Stomach (tissue), 9 donors: ENCODE measurements around the gene ETNPPL. TPM values are rescaled to one million over a fixed set of nuclear protein-coding genes. Genes with fewer than 3 reads are reported as not detected.

Experiments
- DNase-seq, 2 donors: peaks; one replicate each; pipeline versions ENCODE4 v3.0.0 to v3.0.0-alpha.2; 2013 to 2019
- H3K27ac ChIP-seq, 5 donors: fragments of 200-600 bp in 4 of 5; sonication (generic) in 4 of 5; one replicate each; pipeline ENCODE4 v1.5.1; 2013 to 2019; ENCODE audit warnings: mild to moderate bottlenecking in 1 of 5, moderate library complexity in 1 of 5
- H3K27me3 ChIP-seq, 3 donors: fragments of 200-600 bp; sonication (generic); one replicate each; pipeline ENCODE4 v1.5.1; 2017 to 2019; ENCODE audit warnings: mixed run types in 1 of 3
- H3K36me3 ChIP-seq, 4 donors: fragments of 200-600 bp; sonication (generic); 1 replicate in 3 of 4; 2 replicates in 1 of 4; pipeline ENCODE4 v1.5.1; 2016 to 2019
- H3K4me1 ChIP-seq, 4 donors: fragments of 200-600 bp; sonication (generic); one replicate each; pipeline ENCODE4 v1.5.1; 2016 to 2019
- H3K4me3 ChIP-seq, 4 donors: fragments of 200-600 bp; sonication (generic) in 3 of 4; one replicate each; pipeline ENCODE4 v1.5.1; 2016 to 2019; ENCODE audit warnings: mild to moderate bottlenecking in 1 of 4
- H3K9me3 ChIP-seq, 4 donors: fragments of 200-600 bp; sonication (generic); one replicate each; pipeline ENCODE4 v1.5.1; 2016 to 2019
- EP300 ChIP-seq: sonication (generic); formaldehyde crosslinking; IDR thresholded peaks from one replicate; pipeline ENCODE4 v1.6.1; 2017; ENCODE audit warnings: antibody characterized with exemption
- POLR2A ChIP-seq, 4 donors: fragments of 450-650 bp; IDR thresholded peaks; one replicate each; pipeline ENCODE4 v1.6.1; 2016; ENCODE audit warnings: antibody characterized with exemption in 4 of 4, control low read depth in 2 of 4, mild to moderate bottlenecking in 1 of 4, moderate library complexity in 1 of 4
- POLR2AphosphoS5 ChIP-seq, 3 donors: sonication (generic); formaldehyde crosslinking; IDR thresholded peaks; one replicate each; pipeline ENCODE4 v1.6.1; 2016; ENCODE audit warnings: antibody characterized with exemption in 3 of 3
- WGBS, 5 donors: extraction: QIAGEN DNeasy Blood & Tissue Kit in 3 of 5; methylation state at CpG; one replicate each; pipeline versions ENCODE4 v1.1.5 to v1.1.7; 2013 to 2018; 5-methylcytosine and 5-hydroxymethylcytosine counted together
- intact Hi-C: fragments of 100-400 bp; cut with DNase I; formaldehyde crosslinking; loops from one replicate; pipeline ENCODE4 v1.15.1; 2023; ENCODE audit warnings: low total_unique reads
- polyA plus RNA-seq, 3 donors: library from polyadenylated mRNA; stranded (reverse); fragments of 200-250 nt; gene quantifications; one replicate each; pipeline ENCODE4 v1.2.3, GENCODE V29; 2013
- total RNA-seq, 5 donors: library from RNA; depleted of rRNA; stranded (reverse); fragments of >200 nt; gene quantifications; one replicate each; pipeline versions ENCODE4 v1.1.0 to v1.2.3, GENCODE V29; 2014 to 2016
- TF ChIP-seq, protein P1 (sequence below), 7 experiments: fragments of 450-650 bp in 4 of 7; fragments of 200-600 bp in 3 of 7; sonication (generic) in 3 of 7; IDR thresholded peaks; one replicate each; pipeline ENCODE4 v1.5.1; 2016 to 2019; ENCODE audit warnings: antibody characterized with exemption in 7 of 7, control low read depth in 2 of 7, mild to moderate bottlenecking in 1 of 7
- donor health status: healthy with polysubstance abuse.
- donor health status: Bipolar disorder and iron deficiency.
- donor health status: healthy.

Gene ETNPPL
- total and polyA plus RNA-seq, 8 donors, result 1.9 to 15.6 (median 5.0) TPM; not detected in 2

DNA sequence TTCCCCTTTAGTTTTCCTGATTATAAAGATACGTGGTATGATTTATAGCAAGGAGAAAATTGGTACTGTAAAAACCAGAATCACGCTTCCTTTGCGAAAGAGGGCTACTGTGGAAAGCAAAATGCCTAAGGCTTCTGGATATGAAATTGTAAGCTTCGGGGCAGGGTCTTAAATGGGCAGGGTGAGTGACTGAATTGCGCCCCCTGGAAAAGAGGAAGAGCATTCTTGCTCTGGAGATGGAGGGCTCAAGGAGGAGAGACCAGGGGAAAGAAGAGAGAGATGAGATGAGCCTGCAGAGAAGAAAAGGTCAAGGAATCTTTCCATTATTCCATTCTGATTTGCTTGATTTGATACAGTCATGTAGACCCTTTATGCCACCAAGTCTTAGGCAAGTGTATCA lies 13.1 kb upstream of the ETNPPL start:
- no peaks in the 10 kb centered on the region for H3K9me3 ChIP-seq
- 75 to 86% (median 81%) methylated on average over 5 of the region's 5 CpGs for WGBS, 5 donors

DNA sequence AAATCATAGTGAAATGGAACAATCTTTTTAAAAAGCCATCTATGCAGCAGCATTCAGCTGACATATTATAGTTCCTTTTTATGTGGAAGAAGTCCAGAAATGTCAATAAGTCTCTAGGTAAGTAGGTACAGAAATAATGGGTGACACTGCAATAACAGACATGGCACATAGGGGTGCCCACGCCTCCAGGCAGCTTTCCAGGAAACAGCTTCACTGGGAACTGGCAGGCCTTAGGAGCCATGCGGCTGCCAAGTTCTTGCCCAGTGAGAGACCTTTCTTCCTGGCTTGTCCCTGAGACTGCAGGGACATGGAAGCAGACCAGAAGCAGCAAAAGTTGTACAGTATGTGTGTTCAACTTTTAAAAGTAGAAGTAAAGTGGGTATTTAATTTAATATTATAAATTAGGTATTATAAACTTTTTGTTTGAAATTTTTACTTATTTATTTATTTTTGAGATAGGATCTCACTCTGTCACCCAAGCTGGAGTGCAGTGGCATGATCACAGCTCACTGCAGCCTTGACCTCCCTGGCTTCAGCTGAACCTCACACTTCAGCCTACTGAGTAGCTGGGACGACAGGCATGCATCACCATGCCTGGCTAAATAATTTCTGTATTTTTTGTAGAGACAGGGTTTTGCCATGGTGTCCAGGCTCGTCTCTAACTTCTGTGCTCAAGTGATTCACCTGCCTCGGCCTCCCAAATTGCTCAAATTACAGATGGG lies 12.1 kb upstream of the ETNPPL start:
- WGBS, 5 donors, result 52 to 65% (median 57%) methylated on average over 5 of the region's 5 CpGs
- Histone ChIP-seq H3K9me3 (no peaks in the 10 kb centered on the region), H3K36me3 (no peaks in the 10 kb centered on the region), H3K27me3 (no peaks in the 10 kb centered on the region), H3K4me1 (peaks cover 0 to 11% (median 2%) of the 10 kb centered on the region in 4 donors), H3K27ac (no peak overlapping the region), H3K4me3 (no peak overlapping the region)
- peak; percentile 12 to 78 for DNase-seq
- intact Hi-C loops, result no loop called here
- TF ChIP-seq POLR2AphosphoS5 (IDR thresholded peaks at IDR 0.05), result no peak
- no peak for TF ChIP-seq EP300
- TF ChIP-seq, protein P1, sequence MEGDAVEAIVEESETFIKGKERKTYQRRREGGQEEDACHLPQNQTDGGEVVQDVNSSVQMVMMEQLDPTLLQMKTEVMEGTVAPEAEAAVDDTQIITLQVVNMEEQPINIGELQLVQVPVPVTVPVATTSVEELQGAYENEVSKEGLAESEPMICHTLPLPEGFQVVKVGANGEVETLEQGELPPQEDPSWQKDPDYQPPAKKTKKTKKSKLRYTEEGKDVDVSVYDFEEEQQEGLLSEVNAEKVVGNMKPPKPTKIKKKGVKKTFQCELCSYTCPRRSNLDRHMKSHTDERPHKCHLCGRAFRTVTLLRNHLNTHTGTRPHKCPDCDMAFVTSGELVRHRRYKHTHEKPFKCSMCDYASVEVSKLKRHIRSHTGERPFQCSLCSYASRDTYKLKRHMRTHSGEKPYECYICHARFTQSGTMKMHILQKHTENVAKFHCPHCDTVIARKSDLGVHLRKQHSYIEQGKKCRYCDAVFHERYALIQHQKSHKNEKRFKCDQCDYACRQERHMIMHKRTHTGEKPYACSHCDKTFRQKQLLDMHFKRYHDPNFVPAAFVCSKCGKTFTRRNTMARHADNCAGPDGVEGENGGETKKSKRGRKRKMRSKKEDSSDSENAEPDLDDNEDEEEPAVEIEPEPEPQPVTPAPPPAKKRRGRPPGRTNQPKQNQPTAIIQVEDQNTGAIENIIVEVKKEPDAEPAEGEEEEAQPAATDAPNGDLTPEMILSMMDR (IDR thresholded peaks at IDR 0.05), result peak in 1 of 7 experiments; percentile 18

More for the DNA sequence above, 13.1 kb upstream of the ETNPPL start:
- Histone ChIP-seq H3K36me3 (no peaks in the 10 kb centered on the region), H3K4me3 (no peak overlapping the region), H3K27me3 (no peaks in the 10 kb centered on the region), H3K4me1 (peaks cover 0 to 11% (median 2%) of the 10 kb centered on the region in 4 donors), H3K27ac (no peak overlapping the region)
- TF ChIP-seq POLR2AphosphoS5 (IDR thresholded peaks at IDR 0.05) (no peak), POLR2A (IDR thresholded peaks at IDR 0.05) (no peak), EP300 (no peak)
- TF ChIP-seq, protein P1 (IDR thresholded peaks at IDR 0.05), result no peak
- DNase-seq, result no peak
- intact Hi-C loops, result no loop called here

DNA sequence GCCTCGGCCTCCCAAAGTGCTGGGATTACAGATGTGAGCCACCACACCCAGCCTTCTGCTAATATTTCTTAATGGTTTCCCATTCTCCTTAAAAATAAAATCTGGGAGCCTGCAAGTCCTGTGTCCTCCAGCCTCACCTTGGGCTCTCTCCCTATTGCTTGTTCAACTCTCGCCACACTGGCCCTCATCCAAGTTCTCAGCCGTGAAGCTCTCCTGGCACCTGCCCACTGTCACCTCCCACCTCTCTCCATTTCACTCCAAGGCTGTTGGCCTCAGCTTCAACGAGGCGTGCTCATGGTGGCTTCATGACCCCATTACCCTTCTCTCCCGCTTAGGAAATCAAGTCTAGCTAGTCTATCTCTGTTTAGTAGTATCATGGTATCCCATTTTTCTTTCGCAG lies 9.5 kb upstream of the ETNPPL start:
- Histone ChIP-seq H3K4me3 (no peak overlapping the region), H3K4me1 (peaks cover 0 to 11% (median 2%) of the 10 kb centered on the region in 4 donors), H3K36me3 (no peaks in the 10 kb centered on the region), H3K9me3 (no peaks in the 10 kb centered on the region), H3K27ac (no peak overlapping the region), H3K27me3 (no peaks in the 10 kb centered on the region)
- 72 to 84% (median 79%) methylated on average over 7 of the region's 7 CpGs for WGBS, 5 donors
- no peak for TF ChIP-seq POLR2A (IDR thresholded peaks at IDR 0.05)
- no peak for TF ChIP-seq POLR2AphosphoS5 (IDR thresholded peaks at IDR 0.05)
- TF ChIP-seq, protein P1 (IDR thresholded peaks at IDR 0.05), result no peak
- no peak for TF ChIP-seq EP300
- peak; percentile 22 to 57 for DNase-seq
- intact Hi-C loops, result no loop called here

DNA sequence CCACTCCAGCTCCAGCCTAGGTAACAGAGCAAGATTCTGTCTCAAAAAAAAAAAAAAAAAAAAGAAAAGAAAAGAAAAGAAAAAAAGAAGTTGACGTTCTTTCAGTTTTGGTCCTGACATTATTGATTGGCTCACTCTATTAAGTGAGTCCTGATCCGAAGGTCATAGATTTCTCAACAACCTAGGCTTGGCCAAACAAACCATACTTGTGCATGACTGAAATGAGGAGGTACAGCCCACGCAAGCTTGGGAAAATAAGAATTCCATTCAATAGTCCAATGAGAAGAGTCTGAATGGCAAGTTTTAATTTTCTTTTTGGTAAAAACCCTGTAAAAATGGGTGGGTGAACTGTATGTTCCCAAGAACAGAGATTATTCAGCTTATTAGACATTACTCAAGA lies 3.2 kb upstream of the ETNPPL start:
- no peak for TF ChIP-seq POLR2AphosphoS5 (IDR thresholded peaks at IDR 0.05)
- H3K9me3 ChIP-seq, result no peaks in the 10 kb centered on the region
- intact Hi-C loops, result no loop called here
- H3K27ac ChIP-seq, result no peak overlapping the region
- WGBS, 5 donors, result 74 to 82% (median 76%) methylated on average over 3 of the region's 3 CpGs
- H3K4me1 ChIP-seq, result peaks cover 11 to 17% (median 15%) of the 10 kb centered on the region in 4 donors
- no peaks in the 10 kb centered on the region for H3K36me3 ChIP-seq
- DNase-seq, result no peak
- peaks cover 0 to 33% (median 21%) of the 10 kb centered on the region in 3 donors for H3K27me3 ChIP-seq
- H3K4me3 ChIP-seq, result no peak overlapping the region

DNA sequence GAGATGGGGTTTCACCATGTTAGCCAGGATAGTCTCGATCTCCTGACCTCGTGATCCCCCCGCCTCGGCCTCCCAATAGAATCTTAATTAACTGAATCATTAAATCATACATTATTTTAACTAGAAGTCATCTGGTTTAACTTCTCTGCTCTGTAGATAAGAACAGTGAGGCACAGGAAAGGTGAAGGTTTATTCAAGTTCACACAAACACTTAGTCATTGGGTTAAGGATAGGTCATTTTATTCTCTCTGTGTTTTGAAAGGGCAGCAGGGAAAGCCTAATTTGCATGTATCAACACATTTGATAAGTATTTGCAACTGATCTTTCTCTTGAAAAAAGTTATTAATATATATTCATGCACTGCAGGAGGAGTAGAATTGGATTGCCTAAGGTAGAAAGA lies 1.1 kb upstream of the ETNPPL start:
- H3K4me1 ChIP-seq, result peaks cover 11 to 17% (median 15%) of the 10 kb centered on the region in 4 donors
- TF ChIP-seq POLR2AphosphoS5 (IDR thresholded peaks at IDR 0.05) (no peak), EP300 (no peak), POLR2A (IDR thresholded peaks at IDR 0.05) (no peak)
- TF ChIP-seq, protein P1 (IDR thresholded peaks at IDR 0.05), result no peak
- H3K27ac ChIP-seq, result no peak overlapping the region
- H3K36me3 ChIP-seq, result no peaks in the 10 kb centered on the region
- intact Hi-C loops, result no loop called here
- H3K27me3 ChIP-seq, result peaks cover 0 to 41% (median 21%) of the 10 kb centered on the region in 3 donors
- H3K9me3 ChIP-seq, result no peaks in the 10 kb centered on the region
- 81 to 94% (median 85%) methylated on average over 4 of the region's 4 CpGs for WGBS, 5 donors
- DNase-seq, result no peak
- H3K4me3 ChIP-seq, result no peak overlapping the region
